Hepatocyte (in vitro differentiated cells): ENCODE data around the gene URI1. TPM values are rescaled to one million over a fixed set of nuclear protein-coding genes. Genes with fewer than 3 reads are reported as not detected.

ENCODE experiments used
- DNase-seq: peaks from one replicate; pipeline ENCODE4 v3.0.0-alpha.2; 2016; ENCODE audit warnings: low spot score
- H2AFZ ChIP-seq: fragments of 200-600 bp; sonication (generic); 2 replicates; pipeline ENCODE4 v1.6.0; 2016; ENCODE audit warnings: antibody characterized with exemption, mild to moderate bottlenecking
- H3K27ac ChIP-seq: fragments of 200-600 bp; sonication (generic); 2 replicates; pipeline ENCODE4 v1.5.1; 2016; ENCODE audit warnings: mild to moderate bottlenecking
- H3K27me3 ChIP-seq: fragments of 200-600 bp; sonication (generic); 2 replicates; pipeline ENCODE4 v1.6.1; 2016
- H3K36me3 ChIP-seq: fragments of 200-600 bp; sonication (generic); replicated peaks from 2 replicates; pipeline ENCODE4 v1.5.1; 2016; ENCODE audit warnings: low read depth; ENCODE audit not compliant: insufficient read depth
- H3K4me1 ChIP-seq: fragments of 200-600 bp; sonication (generic); 2 replicates; pipeline ENCODE4 v1.5.1; 2016; ENCODE audit warnings: mild to moderate bottlenecking, moderate library complexity; ENCODE audit not compliant: insufficient read depth
- H3K4me2 ChIP-seq: fragments of 200-600 bp; sonication (generic); 2 replicates; pipeline ENCODE4 v1.6.0; 2016
- H3K4me3 ChIP-seq: fragments of 200-600 bp; sonication (generic); 2 replicates; pipeline ENCODE4 v1.5.1; 2016; ENCODE audit warnings: mild to moderate bottlenecking
- H3K79me2 ChIP-seq: fragments of 200-600 bp; sonication (generic); 2 replicates; pipeline ENCODE4 v1.6.0; 2017; ENCODE audit warnings: mild to moderate bottlenecking
- H3K9me2 ChIP-seq: fragments of 200-600 bp; sonication (generic); replicated peaks from 2 replicates; pipeline ENCODE4 v1.6.0; 2017; ENCODE audit warnings: mild to moderate bottlenecking; ENCODE audit not compliant: insufficient read depth
- H3K9me3 ChIP-seq: fragments of 200-600 bp; sonication (generic); 2 replicates; pipeline ENCODE4 v1.5.1; 2016; ENCODE audit warnings: low read depth, mild to moderate bottlenecking
- H4K20me1 ChIP-seq: fragments of 200-600 bp; sonication (generic); 2 replicates; pipeline ENCODE4 v1.6.0; 2016; ENCODE audit warnings: mild to moderate bottlenecking; ENCODE audit not compliant: insufficient read depth, poor library complexity, severe bottlenecking
- CTCF ChIP-seq: fragments of 200-600 bp; sonication (generic); IDR thresholded peaks from 2 replicates; pipeline ENCODE4 v1.5.1; 2016; ENCODE audit warnings: antibody characterized with exemption, mild to moderate bottlenecking; ENCODE audit not compliant: poor library complexity
- EZH2 ChIP-seq: fragments of 200-600 bp; sonication (generic); IDR thresholded peaks from 2 replicates; pipeline ENCODE4 v1.6.1; 2016; ENCODE audit warnings: antibody characterized with exemption, mild to moderate bottlenecking, borderline replicate concordance
- EZH2phosphoT487 ChIP-seq: fragments of 200-600 bp; sonication (generic); IDR thresholded peaks from one replicate; pipeline ENCODE4 v1.6.1; 2018; ENCODE audit warnings: antibody characterized with exemption, mild to moderate bottlenecking, low read depth, moderate library complexity; ENCODE audit not compliant: unreplicated experiment, severe bottlenecking
- WGBS: methylation state at CpG from one replicate; pipeline ENCODE4 v1.1.6; 2016; ENCODE audit warnings: low lambda C conversion rate; ENCODE audit errors: missing lambda C conversion rate; 5-methylcytosine and 5-hydroxymethylcytosine counted together
- polyA plus RNA-seq: library from polyadenylated mRNA; unstranded; fragments of >200 nt; fragmentation: Nextera tagmentation; extraction: Ambion mirVana; gene quantifications from 2 replicates; pipeline ENCODE4 v1.2.1, GENCODE V29; 2016
- total RNA-seq: library from RNA; depleted of rRNA; stranded (reverse); fragments of >200 nt; gene quantifications from 2 replicates; pipeline ENCODE4 v1.2.3, GENCODE V29; 2014

URI1 gene
- total and polyA plus RNA-seq, 2 experiments from 2014 or later: 50.0 to 66.7 TPM

GRCh38 chr19:30052122-30053075 lies 110.4 kb downstream of the URI1 start:
- no peaks in the 10 kb centered on the region for H3K9me2 ChIP-seq
- H3K79me2 ChIP-seq: no peaks in the 10 kb centered on the region
- H3K36me3 ChIP-seq: no peaks in the 10 kb centered on the region
- no peak overlapping the region for H2AFZ ChIP-seq
- H3K9me3 ChIP-seq: no peaks in the 10 kb centered on the region
- DNase-seq: no peak
- H3K27ac ChIP-seq: no peak overlapping the region
- H3K27me3 ChIP-seq: no peaks in the 10 kb centered on the region
- TF ChIP-seq EZH2phosphoT487 (no peak), EZH2 (no peak), CTCF (no peak)
- H3K4me3 ChIP-seq: no peak overlapping the region
- H3K4me2 ChIP-seq: no peak overlapping the region
- no peaks in the 10 kb centered on the region for H4K20me1 ChIP-seq
- WGBS: 92% methylated on average over 18 of the region's 18 CpGs
- H3K4me1 ChIP-seq: peaks cover 10% of the 10 kb centered on the region

GRCh38 chr19:30053558-30053957 lies 111.5 kb downstream of the URI1 start:
- no peak overlapping the region for H3K4me2 ChIP-seq
- no peak for DNase-seq
- H3K79me2 ChIP-seq: no peaks in the 10 kb centered on the region
- TF ChIP-seq EZH2 (no peak), CTCF (no peak), EZH2phosphoT487 (no peak)
- no peak overlapping the region for H3K27ac ChIP-seq
- no peak overlapping the region for H3K4me3 ChIP-seq
- H4K20me1 ChIP-seq: no peaks in the 10 kb centered on the region
- WGBS: 96% methylated on average over 17 of the region's 18 CpGs
- no peak overlapping the region for H2AFZ ChIP-seq
- H3K4me1 ChIP-seq: peaks cover 10% of the 10 kb centered on the region
- no peaks in the 10 kb centered on the region for H3K36me3 ChIP-seq
- H3K27me3 ChIP-seq: no peaks in the 10 kb centered on the region
- no peaks in the 10 kb centered on the region for H3K9me2 ChIP-seq
- no peaks in the 10 kb centered on the region for H3K9me3 ChIP-seq

- no peaks in the 10 kb centered on the region for H3K9me2 ChIP-seq
- H3K79me2 ChIP-seq: no peaks in the 10 kb centered on the region
- H3K27ac ChIP-seq: no peak overlapping the region
- H2AFZ ChIP-seq: no peak overlapping the region
- no peaks in the 10 kb centered on the region for H4K20me1 ChIP-seq
- H3K36me3 ChIP-seq: no peaks in the 10 kb centered on the region
- H3K4me3 ChIP-seq: no peak overlapping the region
- H3K9me3 ChIP-seq: no peaks in the 10 kb centered on the region
- H3K4me2 ChIP-seq: no peak overlapping the region
- no peaks in the 10 kb centered on the region for H3K27me3 ChIP-seq
- TF ChIP-seq EZH2 (no peak), EZH2phosphoT487 (no peak), CTCF (no peak)
- no peak for DNase-seq
- WGBS: 81% methylated on average over 2 of the region's 2 CpGs
- H3K4me1 ChIP-seq: peaks cover 5% of the 10 kb centered on the region
These were observed 112.2 kb downstream of the URI1 start for GRCh38 chr19:30054210-30054609.
